Hematopoietic multipotent progenitor cell treated with erythropoietin and hydrocortisone succinate and interleukin-3 and kit ligand, for 6 days (in vitro differentiated cells): Measurements from ENCODE around the gene TAF11L2.
"Not testable (repeated sequence)": the region's sequence is repeated elsewhere in the genome, so short reads cannot be mapped to it uniquely, and the experiment has no call there.

Experiments used
- DNase-seq: peaks from one replicate; pipeline ENCODE4 v3.0.0-alpha.2; 2015

The TAF11L2 gene

DNA sequence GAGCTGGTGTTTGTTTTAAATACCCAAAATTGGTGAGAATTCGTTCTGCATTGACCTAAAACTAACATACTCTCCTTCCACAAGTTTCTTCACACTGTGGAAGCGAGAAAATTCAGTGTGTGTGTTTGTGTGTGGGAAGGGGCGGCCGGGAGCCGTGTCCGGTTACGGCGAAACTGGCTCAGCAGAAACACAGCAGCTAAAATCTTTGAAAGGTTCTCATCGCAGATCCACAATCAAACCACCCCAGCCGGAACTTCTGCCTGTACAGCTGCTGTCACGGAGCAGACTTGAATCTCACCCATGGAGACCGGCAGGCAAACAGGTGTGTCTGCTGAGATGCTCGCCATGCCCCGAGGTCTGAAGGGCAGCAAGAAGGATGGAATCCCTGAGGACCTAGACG, 30.3 kb downstream of the TAF11L2 start, which contains the start of gene TAF11L6:
TSS of gene TAF11L6 (plus strand) at position 301 of the 400 bp plus-strand sequence.
- not testable (repeated sequence) for DNase-seq
